ENCODE results near the gene KCNK10. TPM values are rescaled to one million over a fixed set of nuclear protein-coding genes. Genes with fewer than 3 reads are reported as not detected.

KCNK10 gene
- total RNA-seq, 2 donors from 2014 or later: 4.9 TPM; not detected in 1

DNA sequence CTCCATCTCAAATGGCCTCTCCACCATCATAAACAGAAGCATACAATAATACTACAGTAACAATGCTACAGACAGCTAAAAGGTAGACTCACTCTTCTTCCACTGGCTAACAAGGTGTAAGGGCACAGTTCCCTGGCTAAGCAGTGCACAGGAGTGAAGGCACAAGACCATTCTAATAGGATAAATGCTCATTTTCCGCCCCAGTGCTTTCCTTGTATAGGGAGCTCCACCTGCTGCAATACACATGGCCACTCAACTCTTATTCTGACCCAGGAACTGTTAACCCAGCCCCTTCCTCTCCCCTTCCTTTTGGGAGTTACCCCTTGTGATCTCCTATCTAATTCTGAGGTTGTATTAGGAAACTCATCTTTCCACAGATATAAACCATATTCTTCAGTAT is 124.6 kb downstream of the KCNK10 start:
- Histone ChIP-seq H3K4me1 (replicated peaks) (no peaks in the 10 kb centered on the region), H3K27ac (no peak overlapping the region), H3K4me3 (no peak overlapping the region), H3K36me3 (no peaks in the 10 kb centered on the region), H3K27me3 (replicated peaks; ENCODE audit: insufficient read depth) (peaks cover 3% of the 10 kb centered on the region), H3K9me3 (no peaks in the 10 kb centered on the region)
- TF ChIP-seq POLR2AphosphoS5 (IDR thresholded peaks at IDR 0.05): no peak
- no peak for TF ChIP-seq POLR2A (IDR thresholded peaks at IDR 0.05)
- TF ChIP-seq, protein P1, sequence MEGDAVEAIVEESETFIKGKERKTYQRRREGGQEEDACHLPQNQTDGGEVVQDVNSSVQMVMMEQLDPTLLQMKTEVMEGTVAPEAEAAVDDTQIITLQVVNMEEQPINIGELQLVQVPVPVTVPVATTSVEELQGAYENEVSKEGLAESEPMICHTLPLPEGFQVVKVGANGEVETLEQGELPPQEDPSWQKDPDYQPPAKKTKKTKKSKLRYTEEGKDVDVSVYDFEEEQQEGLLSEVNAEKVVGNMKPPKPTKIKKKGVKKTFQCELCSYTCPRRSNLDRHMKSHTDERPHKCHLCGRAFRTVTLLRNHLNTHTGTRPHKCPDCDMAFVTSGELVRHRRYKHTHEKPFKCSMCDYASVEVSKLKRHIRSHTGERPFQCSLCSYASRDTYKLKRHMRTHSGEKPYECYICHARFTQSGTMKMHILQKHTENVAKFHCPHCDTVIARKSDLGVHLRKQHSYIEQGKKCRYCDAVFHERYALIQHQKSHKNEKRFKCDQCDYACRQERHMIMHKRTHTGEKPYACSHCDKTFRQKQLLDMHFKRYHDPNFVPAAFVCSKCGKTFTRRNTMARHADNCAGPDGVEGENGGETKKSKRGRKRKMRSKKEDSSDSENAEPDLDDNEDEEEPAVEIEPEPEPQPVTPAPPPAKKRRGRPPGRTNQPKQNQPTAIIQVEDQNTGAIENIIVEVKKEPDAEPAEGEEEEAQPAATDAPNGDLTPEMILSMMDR (IDR thresholded peaks at IDR 0.05): no peak
- no peak for DNase-seq (ENCODE audit: low spot score)
- intact Hi-C loops (cut with DNase I): no loop called here
- 88% methylated on average over 1 of the region's 1 CpG for WGBS

DNA sequence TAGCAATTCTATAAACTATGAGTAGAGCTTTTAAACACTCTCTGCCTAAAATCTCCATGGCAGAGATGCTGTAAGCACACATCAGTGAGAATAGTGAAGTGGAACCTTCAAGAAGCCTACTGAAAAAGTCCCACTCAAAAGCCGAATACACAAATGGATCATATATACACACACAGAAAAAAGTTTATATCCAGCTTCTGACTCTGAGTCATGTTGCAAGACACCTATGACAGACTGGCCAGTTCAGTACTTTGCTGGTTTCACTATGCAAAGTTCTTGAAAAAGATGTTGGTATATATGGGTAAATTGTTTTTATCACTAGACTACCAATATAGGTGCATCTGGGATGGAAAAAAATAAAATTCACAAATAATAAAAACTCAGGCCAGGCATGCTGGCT is 126.1 kb downstream of the KCNK10 start:
- no peak overlapping the region for H3K27ac ChIP-seq
- H3K27me3 ChIP-seq (replicated peaks; ENCODE audit: insufficient read depth): peaks cover 3% of the 10 kb centered on the region
- no peaks in the 10 kb centered on the region for H3K36me3 ChIP-seq
- WGBS: 97% methylated on average over 1 of the region's 1 CpG
- H3K4me3 ChIP-seq: no peak overlapping the region
- H3K4me1 ChIP-seq (replicated peaks): no peaks in the 10 kb centered on the region
- intact Hi-C loops (cut with DNase I): no loop called here
- DNase-seq (ENCODE audit: low spot score): no peak
- TF ChIP-seq, protein P1 (IDR thresholded peaks at IDR 0.05): no peak
- no peak for TF ChIP-seq POLR2AphosphoS5 (IDR thresholded peaks at IDR 0.05)
- no peak for TF ChIP-seq POLR2A (IDR thresholded peaks at IDR 0.05)
- H3K9me3 ChIP-seq: no peaks in the 10 kb centered on the region

DNA sequence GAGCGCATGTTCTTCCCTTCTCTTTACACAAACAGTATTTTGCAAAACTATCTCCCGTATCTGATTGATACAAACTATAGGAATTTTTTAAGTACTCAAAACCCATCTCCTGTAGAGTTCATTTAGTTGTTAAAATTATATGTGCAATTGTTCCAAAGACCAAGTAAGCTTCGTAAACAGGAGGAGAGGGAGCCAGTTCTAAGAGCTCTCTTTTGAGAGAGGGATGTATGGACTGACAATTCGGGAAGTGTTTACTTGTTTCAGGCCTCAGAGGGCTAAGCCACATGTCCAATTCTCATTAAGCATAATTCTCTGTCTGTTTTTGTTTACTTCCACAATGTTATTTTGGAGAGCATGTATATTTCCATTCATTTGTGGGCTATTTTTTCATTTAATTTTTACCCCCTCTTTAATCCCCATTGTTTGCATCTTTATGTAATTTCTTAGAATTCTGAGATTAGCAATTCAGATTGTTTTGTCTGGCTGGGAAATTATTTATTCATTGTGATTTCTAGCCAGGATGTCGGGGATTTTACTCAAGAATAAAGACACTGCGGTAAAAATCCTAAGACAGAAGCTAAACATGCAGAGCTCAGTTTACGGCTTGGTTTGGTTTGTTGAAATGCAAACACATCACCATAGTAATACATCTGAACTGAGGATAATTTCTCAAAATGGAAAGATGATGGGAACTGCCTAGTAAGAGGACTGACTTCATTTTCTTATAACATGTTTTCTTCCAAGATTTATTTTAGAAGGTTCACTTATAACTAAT is 126.8 kb downstream of the KCNK10 start:
- TF ChIP-seq, protein P1 (IDR thresholded peaks at IDR 0.05): no peak
- TF ChIP-seq POLR2AphosphoS5 (IDR thresholded peaks at IDR 0.05) (no peak), POLR2A (IDR thresholded peaks at IDR 0.05) (no peak)
- peaks cover 3% of the 10 kb centered on the region for H3K27me3 ChIP-seq (replicated peaks; ENCODE audit: insufficient read depth)
- no peak for DNase-seq (ENCODE audit: low spot score)
- H3K4me1 ChIP-seq (replicated peaks): no peaks in the 10 kb centered on the region
- H3K36me3 ChIP-seq: no peaks in the 10 kb centered on the region
- H3K27ac ChIP-seq: no peak overlapping the region
- no peak overlapping the region for H3K4me3 ChIP-seq
- intact Hi-C loops (cut with DNase I): no loop called here
- no peaks in the 10 kb centered on the region for H3K9me3 ChIP-seq
- WGBS: 59% methylated on average over 7 of the region's 7 CpGs

DNA sequence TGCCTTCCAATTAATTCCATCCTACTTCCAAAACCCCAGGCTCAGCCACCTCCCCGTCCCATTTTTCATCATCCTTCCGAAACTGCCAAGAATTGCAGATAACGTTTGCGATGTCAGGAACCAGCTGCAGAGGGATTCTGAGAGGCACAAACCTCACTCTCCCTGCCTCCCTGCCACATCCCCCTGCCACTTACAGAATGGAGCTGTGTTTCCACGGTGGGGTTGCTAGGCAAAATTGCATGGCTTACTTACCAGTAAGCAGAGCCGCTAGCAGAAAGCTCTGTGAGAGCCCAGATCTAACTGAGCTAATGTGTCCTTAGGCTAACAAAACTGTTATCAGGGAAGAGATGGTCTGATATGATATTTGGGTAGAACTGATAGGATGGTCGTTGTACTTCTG is 127.4 kb downstream of the KCNK10 start:
- H3K27ac ChIP-seq: no peak overlapping the region
- intact Hi-C loops (cut with DNase I): no loop called here
- peaks cover 3% of the 10 kb centered on the region for H3K27me3 ChIP-seq (replicated peaks; ENCODE audit: insufficient read depth)
- no peaks in the 10 kb centered on the region for H3K9me3 ChIP-seq
- no peak overlapping the region for H3K4me3 ChIP-seq
- DNase-seq (ENCODE audit: low spot score): no peak
- H3K4me1 ChIP-seq (replicated peaks): no peaks in the 10 kb centered on the region
- H3K36me3 ChIP-seq: no peaks in the 10 kb centered on the region
- no peak for TF ChIP-seq POLR2AphosphoS5 (IDR thresholded peaks at IDR 0.05)
- TF ChIP-seq, protein P1 (IDR thresholded peaks at IDR 0.05): no peak
- TF ChIP-seq POLR2A (IDR thresholded peaks at IDR 0.05): no peak
- WGBS: 18% methylated on average over 7 of the region's 7 CpGs

DNA sequence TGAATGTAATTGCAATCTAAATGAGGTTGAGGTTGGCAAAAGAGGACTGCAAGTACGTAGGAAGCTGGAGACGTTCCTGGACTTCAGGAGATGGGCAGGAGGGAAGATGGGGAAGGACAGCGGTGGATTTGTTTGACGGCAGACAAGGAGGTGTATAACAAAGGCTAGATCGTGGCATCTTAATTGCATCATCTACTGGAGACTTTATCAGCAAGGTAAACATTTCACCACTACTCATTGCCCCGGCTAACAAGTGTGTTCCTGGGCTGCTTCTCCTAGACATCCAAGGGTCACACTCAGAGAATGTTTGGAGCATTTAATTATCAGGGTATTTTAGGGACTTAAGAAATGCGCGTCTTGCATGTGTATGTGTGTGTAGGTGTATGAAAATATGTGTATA is 128.5 kb downstream of the KCNK10 start:
- Histone ChIP-seq H3K36me3 (no peaks in the 10 kb centered on the region), H3K27ac (no peak overlapping the region), H3K4me3 (no peak overlapping the region), H3K27me3 (replicated peaks; ENCODE audit: insufficient read depth) (peaks cover 3% of the 10 kb centered on the region), H3K4me1 (replicated peaks) (no peaks in the 10 kb centered on the region), H3K9me3 (no peaks in the 10 kb centered on the region)
- no peak for DNase-seq (ENCODE audit: low spot score)
- 42% methylated on average over 8 of the region's 8 CpGs for WGBS
- intact Hi-C loops (cut with DNase I): loop anchor here (5.0 kb wide), 1 partner anchor 188 kb away; no protein-coding TSS in a partner anchor
- no peak for TF ChIP-seq POLR2AphosphoS5 (IDR thresholded peaks at IDR 0.05)
- no peak for TF ChIP-seq POLR2A (IDR thresholded peaks at IDR 0.05)
- TF ChIP-seq, protein P1 (IDR thresholded peaks at IDR 0.05): no peak
